Adrenal gland (tissue), 12 donors: ENCODE data around the gene SDK1. TPM values are rescaled to one million over a fixed set of nuclear protein-coding genes. Genes with fewer than 3 reads are reported as not detected.

Experiments
- DNase-seq, 7 donors: peaks; one replicate each; pipeline ENCODE4 v3.0.0-alpha.2; 2019 to 2020
- H3K27ac ChIP-seq, 5 donors: fragments of 200-600 bp; sonication (generic) in 4 of 5; 1 replicate in 3 of 5; 2 replicates in 2 of 5; pipeline versions ENCODE4 v1.5.1 to v1.8.0; 2016 to 2020; ENCODE audit warnings: mild to moderate bottlenecking in 1 of 5
- H3K27me3 ChIP-seq: fragments of 200-600 bp; 2 replicates; pipeline ENCODE4 v1.8.0; 2021
- H3K36me3 ChIP-seq, 2 donors: fragments of 200-600 bp; replicated peaks in 1 of 2; 1 replicate in 1 of 2; 2 replicates in 1 of 2; pipeline versions ENCODE4 v1.5.1 to v1.8.0; 2018 to 2022
- H3K4me1 ChIP-seq, 2 donors: fragments of 200-600 bp; replicated peaks in 1 of 2; 1 replicate in 1 of 2; 2 replicates in 1 of 2; pipeline versions ENCODE4 v1.5.1 to v1.8.0; 2018 to 2021
- H3K4me3 ChIP-seq, 4 donors: fragments of 200-600 bp; sonication (generic) in 3 of 4; one replicate each; pipeline ENCODE4 v1.5.1; 2016 to 2018
- H3K9me3 ChIP-seq, 3 donors: fragments of 200-600 bp; sonication (generic) in 1 of 3; replicated peaks in 1 of 3; 1 replicate in 2 of 3; 2 replicates in 1 of 3; pipeline versions ENCODE4 v1.5.1 to v1.8.0; 2016 to 2021
- CTCF ChIP-seq, 6 experiments: fragments of 450-650 bp in 4 of 6; fragments of 200-600 bp in 2 of 6; sonication (generic) in 1 of 6; IDR thresholded peaks; 1 replicate in 5 of 6; 2 replicates in 1 of 6; pipeline versions ENCODE4 v1.5.1 to v1.8.0; 2016 to 2021; ENCODE audit warnings: antibody characterized with exemption in 6 of 6, mild to moderate bottlenecking in 2 of 6, moderate library complexity in 1 of 6
- POLR2A ChIP-seq, 2 donors: fragments of 450-650 bp; IDR thresholded peaks; one replicate each; pipeline ENCODE4 v1.6.1; 2017; ENCODE audit warnings: antibody characterized with exemption in 2 of 2, mild to moderate bottlenecking in 2 of 2, moderate library complexity in 1 of 2
- WGBS, 4 donors: extraction: QIAGEN DNeasy Blood & Tissue Kit in 2 of 4; methylation state at CpG; one replicate each; pipeline versions ENCODE4 v1.1.5 to v1.1.7; 2013 to 2017; 5-methylcytosine and 5-hydroxymethylcytosine counted together
- intact Hi-C, 2 donors: fragments of 100-400 bp; cut with DNase I; formaldehyde crosslinking; loops; one replicate each; pipeline versions ENCODE4 v1.14.1 to v1.15.0; 2022 to 2023
- polyA plus RNA-seq, 3 donors: library from polyadenylated mRNA; stranded (reverse); fragments of 200-250 nt in 2 of 3; fragments of 350-450 nt in 1 of 3; fragmentation: Illumina TruSeq in 1 of 3; extraction: RNeasy Lipid Tissue Mini Kit (QIAGEN cat#74804) in 1 of 3; gene quantifications; one replicate each; pipeline ENCODE4 v1.2.3, GENCODE V29; 2013 to 2014
- total RNA-seq, 9 donors: library from RNA; depleted of rRNA in 4 of 9; stranded (reverse); fragments of >200 nt in 4 of 9; fragments of 120-200 nt in 1 of 9; fragmentation: NEBNext Ultra II Directional in 1 of 9; extraction: Animal tissue kit (Norgen Biotek cat#: 25700) in 1 of 9; gene quantifications; one replicate each; pipeline versions ENCODE4 v1.1.0 to v1.2.4, GENCODE V29; 2013 to 2023
- donor health status: healthy with polysubstance abuse.
- donor health status: Bipolar disorder and iron deficiency.
- donor health status: DM: yes; HTN: yes; CAD: no.
- donor health status: DM: no; HTN: no; CAD: no.
- donor health status: DM: no; HTN: no; CAD: no.
- donor health status: DM: yes; HTN: yes; CAD: no.

Gene SDK1
- total and polyA plus RNA-seq, 12 donors: 0.50 to 3.6 (median 1.5) TPM

DNA sequence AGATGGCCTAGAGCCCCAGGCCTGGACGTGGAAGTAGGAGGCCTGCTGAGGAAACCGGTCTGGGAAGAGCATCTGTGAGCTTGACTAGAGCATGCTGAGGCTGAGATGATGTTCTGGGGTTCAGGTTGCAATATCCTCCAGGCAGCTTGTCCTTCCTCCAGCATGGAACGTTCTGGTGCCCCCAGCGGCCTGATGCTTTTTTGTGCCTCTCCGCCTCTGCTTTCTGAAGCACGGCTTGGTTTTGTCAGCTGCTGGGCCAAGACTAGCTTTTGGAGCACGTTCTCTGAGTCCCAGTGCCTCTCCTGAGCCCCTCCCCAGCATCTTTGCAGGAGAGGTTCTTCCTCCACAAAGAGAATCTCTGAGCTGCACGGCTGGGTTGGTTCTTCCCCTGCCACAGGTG is 699.1 kb downstream of the SDK1 start:
- Histone ChIP-seq H3K36me3 (no peaks in the 10 kb centered on the region), H3K27me3 (peaks cover 10% of the 10 kb centered on the region), H3K27ac (no peak overlapping the region), H3K4me3 (no peak overlapping the region), H3K4me1 (no peaks in the 10 kb centered on the region), H3K9me3 (no peaks in the 10 kb centered on the region)
- intact Hi-C loops: no loop called here
- 71 to 76% (median 76%) methylated on average over 6 to 8 of the region's 8 CpGs for WGBS, 4 donors
- no peak for TF ChIP-seq POLR2A (IDR thresholded peaks at IDR 0.05)
- TF ChIP-seq CTCF (IDR thresholded peaks at IDR 0.05): no peak
- no peak for DNase-seq

GRCh38 chr7:4000934-4001333 is 699.9 kb downstream of the SDK1 start:
- 63 to 80% (median 79%) methylated on average over 2 to 8 of the region's 8 CpGs for WGBS, 4 donors
- Histone ChIP-seq H3K9me3 (no peaks in the 10 kb centered on the region), H3K27me3 (peaks cover 10% of the 10 kb centered on the region), H3K27ac (no peak overlapping the region), H3K4me3 (no peak overlapping the region), H3K4me1 (no peaks in the 10 kb centered on the region), H3K36me3 (no peaks in the 10 kb centered on the region)
- no peak for DNase-seq
- TF ChIP-seq CTCF (IDR thresholded peaks at IDR 0.05) (no peak), POLR2A (IDR thresholded peaks at IDR 0.05) (no peak)
- intact Hi-C loops: no loop called here

- Histone ChIP-seq H3K9me3 (no peaks in the 10 kb centered on the region), H3K4me1 (no peaks in the 10 kb centered on the region), H3K27me3 (peaks cover 10% of the 10 kb centered on the region), H3K36me3 (no peaks in the 10 kb centered on the region), H3K4me3 (no peak overlapping the region), H3K27ac (no peak overlapping the region)
- intact Hi-C loops: no loop called here
- no peak for TF ChIP-seq CTCF (IDR thresholded peaks at IDR 0.05)
- no peak for TF ChIP-seq POLR2A (IDR thresholded peaks at IDR 0.05)
- WGBS, 4 donors: 62 to 80% (median 76%) methylated on average over 4 of the region's 4 CpGs
- DNase-seq: no peak
Observed at GRCh38 chr7:4001742-4002141, 700.7 kb downstream of the SDK1 start.

DNA sequence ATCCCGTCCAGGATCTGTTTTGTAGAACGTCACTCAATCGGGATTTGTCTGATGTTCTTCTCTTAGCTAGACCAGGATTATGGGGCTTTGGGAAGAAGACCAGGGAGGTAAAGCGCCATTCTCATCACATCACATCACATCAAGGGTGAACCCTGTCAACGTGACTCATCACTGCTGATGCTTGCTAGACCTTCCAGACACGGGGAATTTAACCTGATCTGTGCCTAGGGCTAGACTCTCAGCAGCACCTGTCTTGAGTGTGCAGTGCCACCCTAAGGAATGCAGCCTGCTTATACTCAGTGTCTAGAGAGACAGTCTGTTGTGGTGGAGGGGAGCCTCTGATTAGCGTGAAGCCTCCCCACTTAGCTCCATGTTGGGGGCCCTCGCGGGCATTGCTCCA is 702.5 kb downstream of the SDK1 start:
- TF ChIP-seq POLR2A (IDR thresholded peaks at IDR 0.05): no peak
- no peak for TF ChIP-seq CTCF (IDR thresholded peaks at IDR 0.05)
- peaks cover 4% of the 10 kb centered on the region for H3K27me3 ChIP-seq
- intact Hi-C loops: no loop called here
- H3K27ac ChIP-seq: no peak overlapping the region
- WGBS, 4 donors: 83 to 88% (median 86%) methylated on average over 8 to 9 of the region's 9 CpGs
- H3K9me3 ChIP-seq: no peaks in the 10 kb centered on the region
- H3K4me1 ChIP-seq: no peaks in the 10 kb centered on the region
- H3K36me3 ChIP-seq: no peaks in the 10 kb centered on the region
- DNase-seq: no peak
- no peak overlapping the region for H3K4me3 ChIP-seq
